Colonic mucosa (tissue), 4 donors: ENCODE measurements around the gene LRRC9. TPM values are rescaled to one million over a fixed set of nuclear protein-coding genes. Genes with fewer than 3 reads are reported as not detected.
A peak's percentile ranks its signal among the peaks of the same experiment; 100 is the strongest.
"Not testable (repeated sequence)": the region's sequence is repeated elsewhere in the genome, so short reads cannot be mapped to it uniquely, and the experiment has no call there.

ENCODE experiments used
- DNase-seq: peaks from one replicate; pipeline ENCODE4 v3.0.0-alpha.2; 2020
- H3K27ac ChIP-seq: fragments of 200-600 bp; one replicate; pipeline ENCODE4 v1.8.0; 2021
- H3K27me3 ChIP-seq: fragments of 200-600 bp; one replicate; pipeline ENCODE4 v1.8.0; 2021
- H3K36me3 ChIP-seq: fragments of 200-600 bp; one replicate; pipeline ENCODE4 v1.8.0; 2021
- H3K4me1 ChIP-seq: fragments of 200-600 bp; one replicate; pipeline ENCODE4 v1.8.0; 2021; ENCODE audit warnings: mild to moderate bottlenecking
- H3K4me3 ChIP-seq: fragments of 200-600 bp; one replicate; pipeline ENCODE4 v1.8.0; 2021
- H3K9ac ChIP-seq, 2 donors: one replicate each; pipeline ENCODE4 v1.7.0; 2013; ENCODE audit warnings: control low read depth in 2 of 2, low read depth in 2 of 2, low read length in 2 of 2
- H3K9me3 ChIP-seq: fragments of 200-600 bp; one replicate; pipeline ENCODE4 v1.8.0; 2021
- CTCF ChIP-seq: fragments of 200-600 bp; IDR thresholded peaks from one replicate; pipeline ENCODE4 v1.8.0; 2022; ENCODE audit warnings: antibody characterized with exemption, mild to moderate bottlenecking
- intact Hi-C: fragments of 100-400 bp; cut with DNase I; formaldehyde crosslinking; loops from one replicate; pipeline ENCODE4 v1.14.1; 2022
- total RNA-seq, 2 donors: library from RNA; stranded (reverse); fragmentation: NEBNext Ultra II Directional in 1 of 2; extraction: Animal tissue kit (Norgen Biotek cat#: 25700) in 1 of 2; gene quantifications; one replicate each; pipeline ENCODE4 v1.2.1, GENCODE V29; 2021
- donor health status: healthy.
- donor health status: DM: no; HTN: no; CAD: no.
- donor health status: DM: no; HTN: no; CAD: no.

Gene LRRC9
- total RNA-seq, 2 donors from 2014 or later: 0.20 TPM; not detected in 1

DNA sequence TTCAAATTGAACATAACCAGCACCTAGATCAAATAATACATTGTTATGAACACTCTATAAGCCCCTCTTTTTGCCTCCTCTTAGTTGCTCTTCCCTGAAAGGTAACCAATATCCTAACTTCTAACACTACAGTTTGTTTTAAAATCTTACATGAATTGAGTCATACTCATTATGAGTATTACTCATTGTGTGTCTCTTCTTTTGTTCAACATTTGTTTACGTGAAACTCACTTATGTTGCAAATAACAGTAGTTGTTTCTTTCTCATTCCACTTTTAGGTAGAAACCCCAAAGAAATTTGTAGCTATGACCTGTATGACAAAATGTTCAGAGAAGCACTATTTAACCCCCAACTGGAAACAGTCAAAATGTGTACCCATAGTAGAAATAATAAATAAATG lies 6.6 kb downstream of the LRRC9 start:
- intact Hi-C loops: no loop called here
- H3K4me3 ChIP-seq: no peak overlapping the region
- no peak for TF ChIP-seq CTCF
- no peak for DNase-seq
- no peaks in the 10 kb centered on the region for H3K4me1 ChIP-seq
- H3K9me3 ChIP-seq: no peaks in the 10 kb centered on the region
- H3K9ac ChIP-seq: no peak overlapping the region
- no peaks in the 10 kb centered on the region for H3K36me3 ChIP-seq
- no peaks in the 10 kb centered on the region for H3K27me3 ChIP-seq
- H3K27ac ChIP-seq: no peak overlapping the region

DNA sequence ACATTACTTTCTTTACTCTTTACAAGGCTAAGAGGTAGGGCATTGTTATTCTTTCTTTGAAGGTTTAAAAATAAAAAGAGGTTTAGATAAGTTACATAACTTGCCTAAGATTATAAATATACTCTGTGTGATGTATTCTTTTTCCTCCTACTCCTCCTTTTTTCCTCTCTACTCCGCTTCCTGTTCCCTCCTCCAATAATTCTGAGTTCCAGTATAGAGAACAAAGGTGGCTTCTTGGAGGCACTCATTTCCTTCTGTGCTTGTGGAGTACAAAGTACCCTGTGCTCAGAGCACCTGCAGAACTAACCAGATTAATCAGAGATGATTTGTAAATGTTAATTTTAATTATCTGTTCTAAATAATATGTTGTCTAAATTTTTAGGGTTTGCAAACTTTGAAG lies 11.3 kb downstream of the LRRC9 start:
- Histone ChIP-seq H3K36me3 (no peaks in the 10 kb centered on the region), H3K4me1 (peaks cover 3% of the 10 kb centered on the region), H3K27me3 (no peaks in the 10 kb centered on the region), H3K27ac (no peak overlapping the region), H3K9ac (no peak overlapping the region), H3K9me3 (no peaks in the 10 kb centered on the region), H3K4me3 (no peak overlapping the region)
- intact Hi-C loops: no loop called here
- TF ChIP-seq CTCF: no peak
- DNase-seq: peak; percentile 29

- intact Hi-C loops: no loop called here
- Histone ChIP-seq H3K4me1 (peaks cover 3% of the 10 kb centered on the region), H3K4me3 (no peak overlapping the region), H3K9ac (no peak overlapping the region), H3K9me3 (no peaks in the 10 kb centered on the region), H3K36me3 (no peaks in the 10 kb centered on the region), H3K27ac (no peak overlapping the region), H3K27me3 (no peaks in the 10 kb centered on the region)
- TF ChIP-seq CTCF: no peak
- no peak for DNase-seq
Observed at GRCh38 chr14:59936145-59936544, 16.2 kb downstream of the LRRC9 start.

DNA sequence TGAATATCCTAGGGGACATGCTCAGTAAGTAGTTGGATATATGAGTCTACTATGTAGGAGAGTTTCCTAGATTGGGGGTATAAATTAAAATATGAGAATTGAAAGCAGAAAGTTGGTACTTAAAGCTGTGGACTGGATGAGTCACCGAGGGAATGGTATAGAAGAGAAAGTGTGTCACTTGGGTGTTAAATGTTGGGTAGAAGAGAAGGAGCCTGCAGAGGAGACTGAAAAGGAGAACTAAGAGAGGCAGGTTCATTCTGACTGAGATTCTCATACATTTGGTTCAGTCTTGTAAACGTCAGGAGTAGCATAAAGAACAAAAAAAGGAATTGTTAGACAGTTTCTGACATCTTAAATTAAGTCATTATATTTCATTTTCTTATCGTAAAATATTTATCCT lies 19.9 kb downstream of the LRRC9 start:
- no peak for TF ChIP-seq CTCF
- Histone ChIP-seq H3K4me3 (no peak overlapping the region), H3K9ac (no peak overlapping the region), H3K27ac (no peak overlapping the region), H3K27me3 (no peaks in the 10 kb centered on the region), H3K36me3 (no peaks in the 10 kb centered on the region), H3K9me3 (no peaks in the 10 kb centered on the region), H3K4me1 (no peaks in the 10 kb centered on the region)
- no peak for DNase-seq
- intact Hi-C loops: no loop called here

DNA sequence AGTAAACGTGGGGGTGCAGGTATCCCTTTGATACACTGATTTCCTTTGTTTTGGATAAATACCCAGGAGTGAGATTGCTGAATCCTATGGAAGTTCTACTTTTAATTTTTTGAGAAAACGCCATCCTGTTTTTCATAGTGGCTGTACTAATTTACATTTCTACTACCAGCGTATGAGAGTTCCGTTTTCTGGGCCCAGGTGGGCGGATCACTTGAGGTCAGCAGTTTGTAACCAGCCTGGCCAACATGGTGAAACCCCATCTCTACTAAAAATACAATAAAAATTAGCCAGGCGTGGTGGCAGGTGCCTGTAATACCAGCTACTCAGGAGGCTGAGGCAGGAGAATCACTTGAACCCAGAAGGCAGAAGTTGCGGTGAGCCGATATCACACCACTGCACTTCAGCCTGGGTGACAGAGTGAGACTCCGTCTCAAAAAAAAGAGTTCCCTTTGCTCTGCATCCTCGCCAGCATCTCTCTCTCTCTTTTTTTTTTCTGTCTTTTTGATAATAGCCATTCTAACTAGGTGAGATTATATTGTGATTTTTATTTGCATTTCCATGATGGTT lies 22.4 kb downstream of the LRRC9 start:
- H3K4me1 ChIP-seq, H3K9ac ChIP-seq, H3K27me3 ChIP-seq, intact Hi-C loops, H3K9me3 ChIP-seq, H3K4me3 ChIP-seq, H3K36me3 ChIP-seq, H3K27ac ChIP-seq, DNase-seq: not testable (repeated sequence)

GRCh38 chr14:59944909-59945308 lies 25.0 kb downstream of the LRRC9 start:
- no peaks in the 10 kb centered on the region for H3K27me3 ChIP-seq
- H3K9ac ChIP-seq: no peak overlapping the region
- no peak overlapping the region for H3K4me3 ChIP-seq
- H3K9me3 ChIP-seq: no peaks in the 10 kb centered on the region
- no peaks in the 10 kb centered on the region for H3K4me1 ChIP-seq
- no peak overlapping the region for H3K27ac ChIP-seq
- DNase-seq: no peak
- H3K36me3 ChIP-seq: no peaks in the 10 kb centered on the region
- intact Hi-C loops: no loop called here
- TF ChIP-seq CTCF: no peak

DNA sequence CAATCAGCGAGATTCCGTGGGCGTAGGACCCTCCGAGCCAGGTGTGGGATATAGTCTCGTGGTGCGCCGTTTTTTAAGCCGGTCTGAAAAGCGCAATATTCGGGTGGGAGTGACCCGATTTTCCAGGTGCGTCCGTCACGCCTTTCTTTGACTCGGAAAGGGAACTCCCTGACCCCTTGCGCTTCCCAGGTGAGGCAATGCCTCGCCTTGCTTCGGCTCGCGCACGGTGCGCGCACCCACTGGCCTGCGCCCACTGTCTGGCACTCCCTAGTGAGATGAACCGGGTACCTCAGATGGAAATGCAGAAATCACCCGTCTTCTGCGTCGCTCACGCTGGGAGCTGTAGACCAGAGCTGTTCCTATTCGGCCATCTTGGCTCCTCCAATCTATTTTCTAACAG lies 32.2 kb downstream of the LRRC9 start:
- H3K4me1 ChIP-seq, H3K27ac ChIP-seq, intact Hi-C loops, H3K36me3 ChIP-seq, H3K4me3 ChIP-seq, H3K27me3 ChIP-seq, H3K9ac ChIP-seq, H3K9me3 ChIP-seq, DNase-seq: not testable (repeated sequence)

DNA sequence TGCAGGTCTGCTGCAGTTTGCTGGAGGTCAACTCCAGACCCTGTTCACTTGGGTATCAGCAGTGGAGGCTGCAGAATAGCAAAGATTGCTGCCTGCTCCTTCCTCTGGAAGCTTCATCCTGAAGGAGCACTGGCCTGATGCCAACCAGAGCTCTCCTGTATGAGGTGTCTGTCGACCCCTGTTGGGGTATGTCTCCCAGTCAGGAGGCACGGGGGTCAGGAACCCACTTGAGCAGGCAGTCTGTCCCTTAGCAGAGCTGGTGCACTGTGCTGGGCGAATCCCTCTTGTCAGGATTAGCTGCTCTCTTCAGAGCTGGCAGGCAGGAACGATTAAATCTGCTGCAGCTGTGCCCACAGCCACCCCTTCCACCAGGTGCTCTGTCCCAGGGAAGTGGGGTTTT lies 37.9 kb downstream of the LRRC9 start:
- H3K27me3 ChIP-seq, intact Hi-C loops, H3K36me3 ChIP-seq, H3K4me1 ChIP-seq, DNase-seq, H3K27ac ChIP-seq, H3K4me3 ChIP-seq, H3K9ac ChIP-seq, H3K9me3 ChIP-seq: not testable (repeated sequence)
